ENCODE measurements around the gene CASP12. TPM values are rescaled to one million over a fixed set of nuclear protein-coding genes. Genes with fewer than 3 reads are reported as not detected.
"Not testable (repeated sequence)": the region's sequence is repeated elsewhere in the genome, so short reads cannot be mapped to it uniquely, and the experiment has no call there.

The CASP12 gene
- total RNA-seq (ENCODE audit: low replicate concordance) = not detected in 2 replicates
- long read RNA-seq = 0 reads

DNA sequence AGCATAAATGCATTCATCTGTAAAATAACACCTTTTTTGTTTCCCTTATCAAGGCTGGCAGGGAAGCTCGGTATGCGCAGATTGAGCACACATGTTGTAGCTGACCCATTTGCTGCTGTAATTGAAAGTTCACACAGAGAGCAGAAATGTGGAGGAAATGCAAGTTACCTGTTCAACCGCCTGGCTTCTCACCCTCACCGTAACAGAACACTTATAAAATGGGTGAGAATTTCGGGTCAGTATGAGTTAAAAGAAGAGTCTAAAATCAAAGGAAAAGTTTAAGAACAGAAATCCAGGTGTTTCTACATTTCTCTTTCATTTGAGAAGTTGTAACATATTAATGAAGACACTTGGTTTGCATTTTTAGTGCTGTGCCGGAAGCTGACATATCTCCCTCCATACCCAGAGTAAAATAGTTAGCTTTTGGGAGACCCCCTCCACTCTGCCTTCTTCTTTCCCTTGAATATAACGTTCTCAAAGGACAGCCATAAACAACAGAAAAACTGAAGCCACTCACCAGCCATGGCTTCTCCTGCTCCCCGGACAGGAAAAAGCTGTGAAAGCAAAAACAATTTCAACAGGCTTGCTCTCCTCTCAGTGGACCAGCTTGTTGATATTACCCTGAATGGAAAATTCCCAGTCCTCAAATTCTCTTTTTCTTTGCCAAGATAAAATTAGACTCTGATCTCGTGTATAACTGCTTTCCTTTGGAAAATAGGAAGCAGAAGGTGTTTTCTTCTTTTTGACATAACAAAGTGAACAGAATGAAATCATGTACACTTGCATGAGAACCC is at the start of gene CASP12:
Gene CASP12, minus strand, starts transcription at position 570 of the 794 bp plus-strand sequence.
- DNase-seq (ENCODE audit: extremely low spot score, unreplicated experiment) = no peak
- no peak within 1 kb of the TSS for H3K27ac Mint-ChIP-seq
- H3K9me3 Mint-ChIP-seq = no peaks in the 10 kb centered on the region
- TF ChIP-seq, protein P1, sequence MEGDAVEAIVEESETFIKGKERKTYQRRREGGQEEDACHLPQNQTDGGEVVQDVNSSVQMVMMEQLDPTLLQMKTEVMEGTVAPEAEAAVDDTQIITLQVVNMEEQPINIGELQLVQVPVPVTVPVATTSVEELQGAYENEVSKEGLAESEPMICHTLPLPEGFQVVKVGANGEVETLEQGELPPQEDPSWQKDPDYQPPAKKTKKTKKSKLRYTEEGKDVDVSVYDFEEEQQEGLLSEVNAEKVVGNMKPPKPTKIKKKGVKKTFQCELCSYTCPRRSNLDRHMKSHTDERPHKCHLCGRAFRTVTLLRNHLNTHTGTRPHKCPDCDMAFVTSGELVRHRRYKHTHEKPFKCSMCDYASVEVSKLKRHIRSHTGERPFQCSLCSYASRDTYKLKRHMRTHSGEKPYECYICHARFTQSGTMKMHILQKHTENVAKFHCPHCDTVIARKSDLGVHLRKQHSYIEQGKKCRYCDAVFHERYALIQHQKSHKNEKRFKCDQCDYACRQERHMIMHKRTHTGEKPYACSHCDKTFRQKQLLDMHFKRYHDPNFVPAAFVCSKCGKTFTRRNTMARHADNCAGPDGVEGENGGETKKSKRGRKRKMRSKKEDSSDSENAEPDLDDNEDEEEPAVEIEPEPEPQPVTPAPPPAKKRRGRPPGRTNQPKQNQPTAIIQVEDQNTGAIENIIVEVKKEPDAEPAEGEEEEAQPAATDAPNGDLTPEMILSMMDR (conservative IDR thresholded peaks at IDR 0.05) = no peak
- peaks cover 15% of the 10 kb centered on the region for H3K4me1 Mint-ChIP-seq (ENCODE audit: unreplicated experiment)
- H3K27me3 Mint-ChIP-seq = no peaks in the 10 kb centered on the region
- H3K4me3 Mint-ChIP-seq = no peak within 1 kb of the TSS
- H3K36me3 Mint-ChIP-seq = no peaks in the 10 kb centered on the region

DNA sequence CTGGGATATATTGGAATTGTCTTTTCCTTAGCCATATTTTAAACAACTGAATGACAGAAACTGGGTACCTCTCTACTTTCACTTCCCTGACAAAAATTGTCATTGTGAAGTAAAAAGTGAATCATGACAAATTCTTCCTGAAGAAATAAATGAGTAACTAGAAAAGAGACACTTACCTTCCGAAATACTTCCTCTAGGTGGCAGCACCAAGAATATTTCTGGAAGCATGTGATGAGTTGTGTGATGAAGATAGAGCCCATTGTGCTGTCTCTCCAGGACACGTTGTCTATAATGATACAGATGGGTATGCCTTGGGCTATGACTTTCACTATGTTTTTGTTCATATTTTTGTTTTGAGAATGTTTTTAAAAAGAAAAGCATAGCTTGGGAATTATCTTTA is 48.6 kb upstream of the CASP12 start:
- Mint-ChIP-seq H3K27ac (no peak overlapping the region), H3K4me3 (no peak overlapping the region), H3K27me3 (no peaks in the 10 kb centered on the region), H3K4me1 (ENCODE audit: unreplicated experiment) (no peaks in the 10 kb centered on the region), H3K9me3 (peaks cover 8% of the 10 kb centered on the region), H3K36me3 (peaks cover 19% of the 10 kb centered on the region)
- no peak for DNase-seq (ENCODE audit: extremely low spot score, unreplicated experiment)
- TF ChIP-seq, protein P1 (conservative IDR thresholded peaks at IDR 0.05) = peak; percentile 67

DNA sequence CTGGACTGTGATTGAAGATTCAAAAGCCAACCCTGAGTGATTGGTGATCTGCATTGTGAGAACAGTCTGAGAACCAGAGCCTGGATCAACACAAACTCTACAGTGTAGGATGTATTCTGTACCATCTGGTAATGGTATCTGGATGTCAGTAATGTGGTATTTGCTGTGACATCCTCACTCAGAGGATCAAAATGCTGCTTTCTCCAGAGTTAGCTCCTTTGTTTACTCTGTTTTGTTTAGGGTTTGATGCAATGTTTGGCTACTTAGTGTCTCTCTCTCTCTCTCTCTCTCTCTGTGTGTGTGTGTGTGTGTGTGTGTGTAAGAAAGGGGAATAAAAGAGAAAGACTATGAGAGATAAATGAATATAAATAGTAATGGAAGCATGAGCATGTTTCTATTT is 45.8 kb upstream of the CASP12 start:
- no peaks in the 10 kb centered on the region for H3K27me3 Mint-ChIP-seq
- peaks cover 8% of the 10 kb centered on the region for H3K9me3 Mint-ChIP-seq
- H3K27ac Mint-ChIP-seq = no peak overlapping the region
- H3K4me3 Mint-ChIP-seq = no peak overlapping the region
- peaks cover 9% of the 10 kb centered on the region for H3K36me3 Mint-ChIP-seq
- TF ChIP-seq, protein P1 (conservative IDR thresholded peaks at IDR 0.05) = no peak
- DNase-seq (ENCODE audit: extremely low spot score, unreplicated experiment) = no peak
- no peaks in the 10 kb centered on the region for H3K4me1 Mint-ChIP-seq (ENCODE audit: unreplicated experiment)

DNA sequence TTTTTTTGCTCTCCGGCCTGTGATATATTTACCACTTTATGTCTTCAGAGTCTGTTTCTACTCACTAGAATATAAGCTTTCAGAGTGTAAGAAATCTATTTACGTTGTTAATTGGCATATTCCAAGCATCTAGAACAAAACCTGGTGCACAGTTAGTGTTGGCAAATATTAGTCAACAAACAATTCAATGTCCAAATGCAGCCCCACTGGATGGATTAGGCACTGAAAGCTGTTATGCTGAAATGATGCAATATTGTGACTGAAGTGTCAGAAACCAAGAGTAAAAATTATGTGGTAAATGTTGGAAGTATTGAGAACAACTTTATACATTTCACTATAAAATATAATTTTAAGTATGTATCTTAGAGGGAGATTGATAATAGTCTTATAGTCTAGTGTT is 45.3 kb upstream of the CASP12 start:
- Mint-ChIP-seq H3K9me3 (peaks cover 8% of the 10 kb centered on the region), H3K36me3 (peaks cover 5% of the 10 kb centered on the region), H3K4me3 (no peak overlapping the region), H3K4me1 (ENCODE audit: unreplicated experiment) (no peaks in the 10 kb centered on the region), H3K27me3 (no peaks in the 10 kb centered on the region), H3K27ac (no peak overlapping the region)
- TF ChIP-seq, protein P1 (conservative IDR thresholded peaks at IDR 0.05) = no peak
- DNase-seq (ENCODE audit: extremely low spot score, unreplicated experiment) = no peak

DNA sequence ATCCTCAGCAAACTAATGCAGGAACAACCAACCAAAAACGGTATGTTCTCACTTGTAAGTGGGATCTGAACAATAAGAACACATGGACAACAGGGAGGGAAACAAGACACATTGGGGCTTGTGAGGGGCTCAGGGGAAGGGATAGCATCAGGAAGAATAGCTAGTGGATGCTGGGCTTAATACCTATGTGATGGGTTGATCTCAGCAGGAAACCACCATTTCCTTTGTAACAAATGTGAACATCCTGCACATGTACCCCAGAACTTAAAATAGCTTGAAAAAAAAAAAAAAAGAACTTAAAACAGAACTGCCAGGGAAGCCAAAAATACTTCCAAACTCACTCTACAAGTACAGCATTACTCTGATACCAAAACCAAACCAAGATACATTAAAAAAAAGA is 36.3 kb upstream of the CASP12 start:
- Mint-ChIP-seq H3K4me3 (no peak overlapping the region), H3K27me3 (no peaks in the 10 kb centered on the region), H3K27ac (no peak overlapping the region), H3K4me1 (ENCODE audit: unreplicated experiment) (no peaks in the 10 kb centered on the region), H3K9me3 (peaks cover 7% of the 10 kb centered on the region), H3K36me3 (no peaks in the 10 kb centered on the region)
- TF ChIP-seq, protein P1 (conservative IDR thresholded peaks at IDR 0.05) = no peak
- no peak for DNase-seq (ENCODE audit: extremely low spot score, unreplicated experiment)

DNA sequence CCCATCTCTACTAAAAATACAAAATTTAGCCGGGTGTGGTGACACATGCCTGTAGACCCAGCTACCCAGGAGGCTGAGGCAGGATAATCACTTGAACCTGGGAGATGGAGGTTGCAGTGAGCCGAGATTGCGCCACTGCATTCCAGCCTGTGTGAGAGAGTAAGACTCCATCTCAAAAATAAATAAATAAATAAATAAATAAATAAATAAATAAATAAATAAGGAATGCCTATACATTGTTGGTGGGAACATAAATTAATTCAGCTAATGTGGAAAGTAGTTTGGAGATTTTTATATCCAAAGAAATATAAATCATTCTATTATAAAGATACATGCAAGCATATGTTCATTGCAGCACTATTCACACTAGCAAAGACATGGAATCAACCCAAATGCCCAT is 35.8 kb upstream of the CASP12 start:
- H3K36me3 Mint-ChIP-seq; H3K4me3 Mint-ChIP-seq; H3K9me3 Mint-ChIP-seq; H3K27ac Mint-ChIP-seq; DNase-seq (ENCODE audit: extremely low spot score, unreplicated experiment); H3K27me3 Mint-ChIP-seq; H3K4me1 Mint-ChIP-seq (ENCODE audit: unreplicated experiment): not testable (repeated sequence)
